Measurements from ENCODE around the gene RNF212.

- TF ChIP-seq, protein P1, sequence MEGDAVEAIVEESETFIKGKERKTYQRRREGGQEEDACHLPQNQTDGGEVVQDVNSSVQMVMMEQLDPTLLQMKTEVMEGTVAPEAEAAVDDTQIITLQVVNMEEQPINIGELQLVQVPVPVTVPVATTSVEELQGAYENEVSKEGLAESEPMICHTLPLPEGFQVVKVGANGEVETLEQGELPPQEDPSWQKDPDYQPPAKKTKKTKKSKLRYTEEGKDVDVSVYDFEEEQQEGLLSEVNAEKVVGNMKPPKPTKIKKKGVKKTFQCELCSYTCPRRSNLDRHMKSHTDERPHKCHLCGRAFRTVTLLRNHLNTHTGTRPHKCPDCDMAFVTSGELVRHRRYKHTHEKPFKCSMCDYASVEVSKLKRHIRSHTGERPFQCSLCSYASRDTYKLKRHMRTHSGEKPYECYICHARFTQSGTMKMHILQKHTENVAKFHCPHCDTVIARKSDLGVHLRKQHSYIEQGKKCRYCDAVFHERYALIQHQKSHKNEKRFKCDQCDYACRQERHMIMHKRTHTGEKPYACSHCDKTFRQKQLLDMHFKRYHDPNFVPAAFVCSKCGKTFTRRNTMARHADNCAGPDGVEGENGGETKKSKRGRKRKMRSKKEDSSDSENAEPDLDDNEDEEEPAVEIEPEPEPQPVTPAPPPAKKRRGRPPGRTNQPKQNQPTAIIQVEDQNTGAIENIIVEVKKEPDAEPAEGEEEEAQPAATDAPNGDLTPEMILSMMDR (conservative IDR thresholded peaks at IDR 0.05; ENCODE audit: low read depth in 2 of 2), result no peak
- TF ChIP-seq ETS1 (IDR thresholded peaks at IDR 0.05), result no peak
- TF ChIP-seq EZH2 (IDR thresholded peaks at IDR 0.05; ENCODE audit: low read depth, unreplicated experiment), result no peak
- no peak for TF ChIP-seq EZH2phosphoT487 (IDR thresholded peaks at IDR 0.05; ENCODE audit: unreplicated experiment)
- TF ChIP-seq ZNF114 (CRISPR knock-in tag; IDR thresholded peaks at IDR 0.05), result no peak
- TF ChIP-seq POLR2AphosphoS5 (IDR thresholded peaks at IDR 0.05; ENCODE audit: low read depth), result no peak
- TF ChIP-seq JUNB (IDR thresholded peaks at IDR 0.05; ENCODE audit: unreplicated experiment), result no peak
These were observed 88.3 kb downstream of the RNF212 start for GRCh38 chr4:1024882-1025545.

Data from GM23338 (cell line).